KBM-7 (cell line): ENCODE data around the gene NEGR1.

ENCODE experiments used
- DNase-seq: peaks from one replicate; pipeline ENCODE4 v3.0.0-alpha.2; 2015
- in situ Hi-C: fragments of 300-500 bp; cut with MboI; formaldehyde crosslinking; loops from 2 replicates; pipeline ENCODE4 v1.14.3; 2020; ENCODE audit warnings: low sequenced_read_pairs, low pct_unique_long_range_greater_than_20kb, mixed read lengths

NEGR1 gene

GRCh38 chr1:71687376-71687775 is 595.0 kb downstream of the NEGR1 start:
- DNase-seq, result no peak
- in situ Hi-C loops, result no loop called here

- no peak for DNase-seq
- in situ Hi-C loops, result no loop called here
These were observed 605.1 kb downstream of the NEGR1 start for GRCh38 chr1:71676979-71677925.

- DNase-seq, result no peak
- in situ Hi-C loops, result no loop called here
These were observed 614.3 kb downstream of the NEGR1 start for GRCh38 chr1:71668065-71668464.

DNA sequence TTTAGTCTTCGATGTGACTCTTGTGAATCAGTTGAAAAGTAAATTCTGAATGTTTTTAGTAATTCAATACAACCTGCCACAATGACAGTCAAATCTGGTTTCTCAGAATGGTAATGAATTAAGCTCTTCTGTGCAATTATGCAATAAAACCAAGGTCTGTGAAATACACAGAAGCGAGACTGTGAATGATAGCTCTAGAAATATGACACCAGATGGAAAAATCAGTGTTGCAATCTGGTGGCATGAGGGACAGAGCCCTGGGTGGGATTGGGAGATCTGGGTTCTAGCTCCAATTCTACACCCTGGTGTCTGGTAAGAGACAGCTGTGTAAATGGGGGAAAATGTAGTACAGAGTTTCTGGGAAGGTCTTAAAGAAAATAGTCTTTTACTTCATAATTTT is 615.1 kb downstream of the NEGR1 start:
- DNase-seq, result peak; percentile 31
- in situ Hi-C loops, result no loop called here

DNA sequence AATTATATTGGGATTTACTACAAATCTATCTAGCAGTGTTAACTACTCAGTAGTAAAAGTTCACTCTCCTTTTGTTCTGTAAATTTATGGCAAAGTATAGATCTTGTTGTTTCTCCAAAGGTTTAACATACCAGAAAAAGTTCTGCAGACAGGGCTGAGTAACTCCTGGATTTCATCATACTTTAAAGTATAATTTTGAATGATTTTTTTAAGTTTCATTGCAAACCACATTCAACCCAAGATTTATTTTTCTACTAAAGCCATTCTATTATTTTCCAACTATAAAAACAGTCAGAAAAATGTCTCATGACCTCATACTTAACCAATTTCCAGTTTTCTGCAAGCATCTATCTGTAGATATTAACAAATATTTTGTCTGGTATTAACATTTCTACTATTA is 615.7 kb downstream of the NEGR1 start:
- no peak for DNase-seq

DNA sequence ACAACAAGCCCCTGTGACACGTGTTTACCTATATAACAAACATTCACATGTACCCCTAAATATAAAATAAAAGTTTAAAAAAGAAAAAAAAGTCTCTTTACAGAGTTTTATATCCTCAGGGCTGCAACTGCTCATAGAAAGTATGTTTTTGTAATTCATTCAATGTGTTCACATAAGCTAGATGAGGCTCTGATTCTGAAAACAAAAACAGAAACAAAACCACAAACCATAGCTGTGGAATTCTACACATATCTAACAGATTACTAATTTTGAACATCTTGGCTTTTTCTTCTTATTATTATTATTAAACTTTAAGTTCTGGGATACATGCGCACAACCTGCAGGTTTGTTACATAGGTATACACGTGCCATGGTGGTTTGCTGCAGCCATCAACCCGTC is 621.9 kb downstream of the NEGR1 start:
- in situ Hi-C loops, result no loop called here
- DNase-seq, result no peak

More for the DNA sequence above, 615.7 kb downstream of the NEGR1 start:
- in situ Hi-C loops, result no loop called here

GRCh38 chr1:71657891-71658679 is 624.3 kb downstream of the NEGR1 start:
- in situ Hi-C loops, result no loop called here
- DNase-seq, result no peak

GRCh38 chr1:71656902-71657301 is 625.4 kb downstream of the NEGR1 start:
- no peak for DNase-seq
- in situ Hi-C loops, result no loop called here

GRCh38 chr1:71655604-71656003 is 626.7 kb downstream of the NEGR1 start:
- in situ Hi-C loops, result no loop called here
- DNase-seq, result no peak

DNA sequence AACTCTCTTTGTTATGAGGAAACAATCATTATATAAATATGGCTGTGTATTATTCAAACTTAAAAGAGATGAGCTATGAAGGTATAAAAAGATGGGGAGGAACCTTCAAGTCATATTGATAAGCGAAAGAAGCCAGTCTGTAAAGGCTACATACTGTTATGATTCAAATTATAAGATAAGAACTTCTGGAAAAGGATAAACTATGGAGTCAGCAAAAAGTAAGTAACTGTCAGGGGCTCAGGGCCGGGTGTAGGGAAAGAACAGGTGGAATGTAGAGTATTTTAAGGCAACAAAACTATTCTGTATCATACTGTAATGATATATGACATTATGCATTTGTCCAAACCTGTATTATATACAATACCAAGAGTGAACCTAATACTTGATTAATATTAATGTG is 628.4 kb downstream of the NEGR1 start:
- DNase-seq, result no peak
- in situ Hi-C loops, result no loop called here

GRCh38 chr1:71651214-71651613 is 631.1 kb downstream of the NEGR1 start:
- in situ Hi-C loops, result no loop called here
- DNase-seq, result no peak

- in situ Hi-C loops, result no loop called here
- no peak for DNase-seq
These were observed 632.2 kb downstream of the NEGR1 start for GRCh38 chr1:71650119-71650518.

DNA sequence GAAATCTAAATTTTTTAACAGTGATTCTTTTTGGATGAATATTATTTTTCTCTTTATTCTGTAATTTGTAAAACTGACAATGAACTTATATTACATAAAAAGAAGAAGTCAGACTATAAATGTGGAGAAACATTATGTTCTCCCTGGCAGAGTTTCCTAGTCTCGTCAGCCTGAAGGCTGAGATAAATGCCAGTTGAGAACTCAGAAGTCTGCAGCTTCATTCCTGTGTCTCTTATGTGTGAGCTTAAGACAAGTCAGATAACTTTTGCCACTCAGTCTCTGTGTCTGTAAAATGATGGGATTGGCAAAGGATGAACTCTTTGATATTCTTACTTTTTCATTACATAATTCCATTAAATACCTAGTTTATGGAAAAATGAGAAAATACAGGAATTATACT is 632.7 kb downstream of the NEGR1 start:
- in situ Hi-C loops, result no loop called here

DNA sequence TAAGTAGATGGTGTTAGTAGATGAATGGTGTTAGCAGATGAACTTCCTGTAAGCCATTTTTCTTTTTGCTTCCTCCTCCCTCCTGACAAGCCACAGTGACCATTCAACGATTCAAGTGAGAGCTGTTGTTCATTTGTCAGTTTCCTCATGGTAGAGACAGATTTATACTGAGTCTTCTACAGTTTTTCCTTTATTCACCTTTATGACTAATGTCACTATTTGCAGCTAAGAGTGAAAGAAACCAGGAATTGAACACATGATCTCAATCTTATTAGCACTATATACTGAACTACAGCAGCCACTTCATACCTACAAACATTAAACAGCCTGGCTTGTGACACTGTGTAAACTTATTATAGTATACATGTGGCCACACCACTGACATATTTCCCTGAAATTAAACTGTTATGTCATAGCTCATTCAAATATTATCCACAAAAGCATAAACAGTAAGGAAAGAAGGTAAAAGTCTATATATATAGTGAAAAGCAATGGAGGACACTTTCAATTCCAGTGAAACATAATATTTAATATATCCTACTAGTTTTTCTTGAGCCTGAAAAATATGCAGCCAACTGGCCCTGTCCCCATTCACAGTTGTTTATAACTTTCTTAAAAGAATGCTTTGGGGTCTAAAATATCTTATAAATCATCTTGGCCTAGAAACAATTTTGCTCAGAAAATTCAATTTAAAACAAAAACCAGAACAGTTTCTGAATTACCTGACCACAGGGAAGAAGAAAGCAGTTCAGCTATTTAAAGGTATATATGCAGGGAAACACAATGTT is 634.6 kb downstream of the NEGR1 start:
- DNase-seq, result no peak
- in situ Hi-C loops, result no loop called here

More for the DNA sequence above, 632.7 kb downstream of the NEGR1 start:
- DNase-seq, result no peak

- no peak for DNase-seq
- in situ Hi-C loops, result no loop called here
These were observed 637.3 kb downstream of the NEGR1 start for GRCh38 chr1:71645015-71645414.

DNA sequence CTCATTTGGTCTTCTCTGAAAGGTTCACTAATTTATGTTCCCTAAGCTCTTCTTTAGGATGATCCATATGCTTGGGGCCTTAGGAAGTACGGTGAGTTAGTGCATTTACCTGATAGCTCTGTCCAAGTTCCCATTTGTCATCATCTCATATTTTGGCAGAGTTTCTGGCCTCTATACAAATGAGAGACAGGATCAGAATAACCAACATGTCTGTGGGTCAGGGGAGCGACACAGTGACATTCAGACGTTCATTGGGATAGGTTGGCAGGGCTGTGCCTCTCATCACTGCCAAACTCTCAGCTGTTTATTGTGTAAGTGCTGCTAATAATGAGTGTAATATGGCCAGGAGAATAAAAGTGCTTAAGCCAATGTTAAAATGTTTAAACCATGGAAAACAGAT is 640.4 kb downstream of the NEGR1 start:
- in situ Hi-C loops, result no loop called here

GRCh38 chr1:71640998-71641397 is 641.3 kb downstream of the NEGR1 start:
- DNase-seq, result no peak
- in situ Hi-C loops, result no loop called here

More for the DNA sequence above, 640.4 kb downstream of the NEGR1 start:
- DNase-seq, result no peak

- in situ Hi-C loops, result no loop called here
- DNase-seq, result no peak
These were observed 642.2 kb downstream of the NEGR1 start for GRCh38 chr1:71640116-71640515.

DNA sequence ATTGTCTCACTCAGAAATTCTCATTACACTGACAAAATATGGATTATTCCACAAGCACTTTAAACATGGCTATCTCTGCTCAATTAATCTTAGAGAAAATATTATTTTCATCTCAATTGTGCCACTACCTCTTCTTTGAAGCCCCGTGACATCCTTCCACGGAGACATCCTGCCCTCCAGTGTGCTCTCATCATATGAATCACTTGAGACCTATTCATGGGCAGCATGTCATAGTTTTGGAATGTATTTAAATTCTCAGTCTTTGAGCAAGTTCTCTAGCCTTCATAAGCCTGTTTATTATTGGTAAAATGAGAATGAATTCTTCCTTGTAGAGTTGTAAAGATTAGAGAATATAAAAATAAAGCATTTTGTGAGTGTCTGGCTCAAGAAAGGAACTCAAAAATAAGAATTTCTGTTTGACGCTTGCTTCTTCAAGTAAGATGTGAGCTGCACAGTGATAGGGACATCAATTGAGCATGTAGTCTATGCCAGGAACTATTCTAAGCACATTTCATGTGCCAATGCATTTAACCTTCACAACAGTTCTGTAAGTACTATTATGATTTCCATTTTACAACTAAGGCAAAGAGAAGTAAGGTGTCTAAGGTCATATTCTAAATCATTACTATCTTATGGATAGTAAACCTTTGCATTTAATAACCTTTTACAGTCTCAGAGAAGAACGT is 644.1 kb downstream of the NEGR1 start:
- DNase-seq, result no peak
- in situ Hi-C loops, result no loop called here
